ENCODE results near the gene SYNDIG1. TPM values are rescaled to one million over a fixed set of nuclear protein-coding genes. Genes with fewer than 3 reads are reported as not detected.

The SYNDIG1 gene
- polyA plus RNA-seq, 1 experiment: not detected

GRCh38 chr20:24674921-24675605 lies 205.6 kb downstream of the SYNDIG1 start:
- no peak for DNase-seq (ENCODE audit: low read depth, low spot score)
- no peak for TF ChIP-seq CTCF (IDR thresholded peaks at IDR 0.05; ENCODE audit: low read depth, low read length)
- H3K9me3 ChIP-seq (ENCODE audit: control insufficient read depth, insufficient read depth, low read length): no peaks in the 10 kb centered on the region; the same call in 1 of the 2 replicates
- no peak overlapping the region for H3K27ac ChIP-seq (ENCODE audit: low read depth, low read length)
- ChIA-PET POLR2A (no interaction called here), CTCF (no interaction called here)
- H3K27me3 ChIP-seq (ENCODE audit: control insufficient read depth, insufficient read depth, low read length): no peaks in the 10 kb centered on the region
- H3K4me3 ChIP-seq (ENCODE audit: low read depth, low read length): no peak overlapping the region

GRCh38 chr20:24675651-24676352 lies 206.4 kb downstream of the SYNDIG1 start:
- Histone ChIP-seq H3K27ac (ENCODE audit: low read depth, low read length) (no peak overlapping the region), H3K9me3 (ENCODE audit: control insufficient read depth, insufficient read depth, low read length) (no peaks in the 10 kb centered on the region), H3K4me3 (ENCODE audit: low read depth, low read length) (no peak overlapping the region), H3K27me3 (ENCODE audit: control insufficient read depth, insufficient read depth, low read length) (no peaks in the 10 kb centered on the region)
- ChIA-PET CTCF (no interaction called here), POLR2A (no interaction called here)
- DNase-seq (ENCODE audit: low read depth, low spot score): no peak
- no peak for TF ChIP-seq CTCF (IDR thresholded peaks at IDR 0.05; ENCODE audit: low read depth, low read length)

GRCh38 chr20:24676353-24676977 lies 207.0 kb downstream of the SYNDIG1 start:
- DNase-seq (ENCODE audit: low read depth, low spot score): no peak
- Histone ChIP-seq H3K9me3 (ENCODE audit: control insufficient read depth, insufficient read depth, low read length) (no peaks in the 10 kb centered on the region), H3K27me3 (ENCODE audit: control insufficient read depth, insufficient read depth, low read length) (no peaks in the 10 kb centered on the region), H3K27ac (ENCODE audit: low read depth, low read length) (no peak overlapping the region), H3K4me3 (ENCODE audit: low read depth, low read length) (no peak overlapping the region)
- POLR2A ChIA-PET: no interaction called here
- CTCF ChIA-PET: no interaction called here
- TF ChIP-seq CTCF (IDR thresholded peaks at IDR 0.05; ENCODE audit: low read depth, low read length): no peak

- ChIA-PET CTCF (no interaction called here), POLR2A (no interaction called here)
- no peak for TF ChIP-seq CTCF (IDR thresholded peaks at IDR 0.05; ENCODE audit: low read depth, low read length)
- no peaks in the 10 kb centered on the region for H3K9me3 ChIP-seq (ENCODE audit: control insufficient read depth, insufficient read depth, low read length)
- no peak for DNase-seq (ENCODE audit: low read depth, low spot score)
- H3K27ac ChIP-seq (ENCODE audit: low read depth, low read length): no peak overlapping the region
- no peak overlapping the region for H3K4me3 ChIP-seq (ENCODE audit: low read depth, low read length)
- H3K27me3 ChIP-seq (ENCODE audit: control insufficient read depth, insufficient read depth, low read length): no peaks in the 10 kb centered on the region
Observed at GRCh38 chr20:24676978-24677370, 207.5 kb downstream of the SYNDIG1 start.

Measured in AG04450 (cell line).